ENCODE results near the gene CUL4B. TPM values are rescaled to one million over a fixed set of nuclear protein-coding genes. Genes with fewer than 3 reads are reported as not detected.
A peak's percentile ranks its signal among the peaks of the same experiment; 100 is the strongest.

The CUL4B gene
- total RNA-seq, 4 donors from 2014 or later, result 24.7 to 44.9 (median 33.6) TPM

- intact Hi-C loops (cut with DNase I), result no loop called here
- Histone ChIP-seq H3K9me3 (no peaks in the 10 kb centered on the region), H3K36me3 (peaks cover 0 to 99% (median 5%) of the 10 kb centered on the region in 3 donors), H3K4me1 (no peaks in the 10 kb centered on the region), H3K27me3 (no peaks in the 10 kb centered on the region), H3K4me3 (no peak overlapping the region), H3K27ac (no peak overlapping the region)
- TF ChIP-seq CTCF (IDR thresholded peaks at IDR 0.05) (no peak), POLR2A (IDR thresholded peaks at IDR 0.05) (no peak)
- no peak for DNase-seq
- 70 to 84% methylated on average over 1 to 3 of the region's 3 CpGs for WGBS, 2 donors
Measured at GRCh38 chrX:120534413-120535205, 26.2 kb downstream of the CUL4B start.

DNA sequence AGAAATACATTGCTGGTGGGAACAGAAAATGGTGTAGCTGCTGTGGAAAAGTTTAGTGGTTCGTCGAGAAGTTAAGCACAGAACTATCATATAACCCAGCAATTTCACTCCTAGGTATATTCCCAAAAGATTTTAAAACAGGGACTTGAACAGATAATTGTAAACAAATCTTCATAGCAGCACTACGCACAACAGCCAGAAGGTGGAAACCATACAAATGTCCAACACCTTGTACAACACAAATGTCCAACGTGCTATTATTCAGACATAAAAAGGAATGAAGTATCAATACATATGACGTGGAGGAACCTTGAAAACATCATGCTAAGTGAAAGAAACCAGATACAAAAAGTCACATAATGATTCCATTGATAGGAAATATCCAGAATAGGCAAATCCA, 37.9 kb downstream of the CUL4B start:
- intact Hi-C loops (cut with DNase I), result no loop called here
- Histone ChIP-seq H3K27me3 (no peaks in the 10 kb centered on the region), H3K36me3 (peaks cover 0 to 19% (median 0%) of the 10 kb centered on the region in 3 donors), H3K9me3 (no peaks in the 10 kb centered on the region), H3K4me3 (no peak overlapping the region), H3K4me1 (no peaks in the 10 kb centered on the region), H3K27ac (no peak overlapping the region)
- TF ChIP-seq CTCF (IDR thresholded peaks at IDR 0.05), result peak in 1 of 6 experiments; percentile 9
- TF ChIP-seq POLR2A (IDR thresholded peaks at IDR 0.05), result no peak
- no peak for DNase-seq
- 81 to 90% methylated on average over 5 of the region's 5 CpGs for WGBS, 2 donors

DNA sequence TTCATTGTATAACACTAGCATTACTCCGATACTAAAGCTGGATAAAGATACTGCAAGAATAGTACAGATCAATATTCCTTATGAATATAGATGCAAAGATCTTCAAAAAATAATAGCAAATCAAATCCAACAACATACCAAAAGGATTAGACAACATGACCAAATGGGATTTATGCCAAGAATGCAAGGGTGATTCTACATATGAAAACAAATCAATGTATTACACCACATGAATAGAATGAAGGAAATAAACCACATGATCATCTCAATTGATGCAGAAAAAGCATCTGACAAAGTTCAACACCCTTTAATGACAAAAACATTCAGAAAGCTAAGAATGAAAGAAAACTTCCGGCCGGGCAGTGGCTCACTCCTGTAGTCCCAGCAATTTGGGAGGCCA, 42.8 kb downstream of the CUL4B start:
- 78 to 80% methylated on average over 3 of the region's 3 CpGs for WGBS, 2 donors
- TF ChIP-seq CTCF (IDR thresholded peaks at IDR 0.05) (no peak), POLR2A (IDR thresholded peaks at IDR 0.05) (no peak)
- H3K9me3 ChIP-seq, result no peaks in the 10 kb centered on the region

DNA sequence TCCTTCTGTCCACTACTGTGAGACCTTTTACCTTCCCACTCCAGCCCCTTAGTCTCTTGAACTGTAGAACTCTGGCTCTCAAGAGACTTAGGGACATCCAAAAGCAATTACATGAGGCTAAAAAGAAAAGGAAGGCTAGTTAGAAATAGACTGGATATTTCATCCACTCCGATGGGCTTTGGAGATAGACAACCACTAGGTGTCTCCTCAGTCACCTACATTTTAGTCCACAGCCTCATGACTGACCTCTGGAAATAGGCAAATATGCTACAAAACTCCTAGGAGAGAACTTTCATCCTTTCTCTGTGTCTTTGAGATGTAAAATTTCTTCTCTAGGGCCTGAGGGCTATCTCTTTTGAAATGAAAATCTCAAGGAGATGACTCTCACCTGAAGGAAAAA, 46.5 kb downstream of the CUL4B start:
- no peaks in the 10 kb centered on the region for H3K9me3 ChIP-seq
- no peak overlapping the region for H3K4me3 ChIP-seq
- H3K4me1 ChIP-seq, result no peaks in the 10 kb centered on the region
- TF ChIP-seq POLR2A (IDR thresholded peaks at IDR 0.05) (no peak), CTCF (IDR thresholded peaks at IDR 0.05) (peak in 2 of 6 experiments; percentile 11 to 37)
- no peak for DNase-seq
- WGBS, 2 donors, result 50 to 80% methylated on average over 1 of the region's 1 CpG
- H3K27ac ChIP-seq, result no peak overlapping the region
- intact Hi-C loops (cut with DNase I), result no loop called here
- no peaks in the 10 kb centered on the region for H3K36me3 ChIP-seq
- no peaks in the 10 kb centered on the region for H3K27me3 ChIP-seq

More for the DNA sequence above, 42.8 kb downstream of the CUL4B start:
- DNase-seq, result no peak
- intact Hi-C loops (cut with DNase I), result no loop called here
- no peaks in the 10 kb centered on the region for H3K36me3 ChIP-seq
- no peaks in the 10 kb centered on the region for H3K27me3 ChIP-seq
- no peaks in the 10 kb centered on the region for H3K4me1 ChIP-seq
- H3K4me3 ChIP-seq, result no peak overlapping the region
- H3K27ac ChIP-seq, result no peak overlapping the region

- H3K4me1 ChIP-seq, result no peaks in the 10 kb centered on the region
- intact Hi-C loops (cut with DNase I), result no loop called here
- no peaks in the 10 kb centered on the region for H3K9me3 ChIP-seq
- no peak overlapping the region for H3K27ac ChIP-seq
- no peak overlapping the region for H3K4me3 ChIP-seq
- WGBS, 2 donors, result 70 to 88% methylated on average over 1 to 2 of the region's 2 CpGs
- no peak for DNase-seq
- no peaks in the 10 kb centered on the region for H3K27me3 ChIP-seq
- H3K36me3 ChIP-seq, result no peaks in the 10 kb centered on the region
- no peak for TF ChIP-seq POLR2A (IDR thresholded peaks at IDR 0.05)
- TF ChIP-seq CTCF (IDR thresholded peaks at IDR 0.05), result no peak
Measured at GRCh38 chrX:120512627-120513026, 48.1 kb downstream of the CUL4B start.
